Eye (tissue), 1 donor: ENCODE data around the gene MRPS9.

ENCODE experiments used
- DNase-seq: peaks from one replicate; pipeline ENCODE4 v3.0.0-alpha.2; 2015

MRPS9 gene

DNA sequence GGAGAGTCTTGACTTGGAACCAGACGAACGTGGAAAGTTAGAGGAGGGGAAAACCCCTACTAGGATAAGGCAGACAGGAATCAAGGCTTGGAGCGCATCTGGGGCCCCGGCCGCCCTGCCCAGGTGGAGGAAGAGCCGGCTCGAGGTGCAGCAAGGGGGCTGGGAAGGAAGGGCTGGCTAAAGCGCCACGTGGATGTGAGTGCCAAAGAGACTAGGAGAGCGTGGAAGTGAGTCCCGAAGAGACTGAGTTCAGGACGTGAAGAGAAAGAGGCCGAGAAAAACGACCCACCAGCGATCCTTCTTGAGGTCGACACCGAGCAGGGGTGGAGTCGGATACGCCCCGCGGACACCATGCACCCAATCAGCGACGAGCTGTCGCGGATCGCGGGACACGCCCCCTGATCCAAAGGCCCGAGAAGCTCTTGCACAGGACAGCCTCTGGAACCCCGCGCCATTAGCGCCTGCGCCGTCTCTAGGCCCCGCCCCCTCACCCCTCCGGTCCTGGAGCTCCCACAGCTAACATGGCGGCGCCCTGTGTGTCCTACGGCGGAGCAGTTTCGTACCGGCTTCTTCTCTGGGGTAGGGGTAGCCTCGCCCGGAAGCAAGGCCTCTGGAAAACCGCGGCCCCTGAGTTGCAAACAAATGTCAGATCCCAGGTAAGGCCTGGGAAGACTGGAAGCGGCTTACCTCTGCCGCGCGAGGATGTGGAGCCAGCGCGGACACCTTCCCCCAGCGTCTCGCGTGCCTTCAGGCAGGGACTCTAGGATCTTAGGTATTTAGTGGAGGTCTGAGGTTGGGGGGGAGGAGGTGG, at the start of gene MRPS9:
Gene MRPS9, plus strand, starts transcription at position 498 of the 811 bp plus-strand sequence. Its CDS starts 24 bp downstream, at position 522.
- DNase-seq: peak; percentile 99

DNA sequence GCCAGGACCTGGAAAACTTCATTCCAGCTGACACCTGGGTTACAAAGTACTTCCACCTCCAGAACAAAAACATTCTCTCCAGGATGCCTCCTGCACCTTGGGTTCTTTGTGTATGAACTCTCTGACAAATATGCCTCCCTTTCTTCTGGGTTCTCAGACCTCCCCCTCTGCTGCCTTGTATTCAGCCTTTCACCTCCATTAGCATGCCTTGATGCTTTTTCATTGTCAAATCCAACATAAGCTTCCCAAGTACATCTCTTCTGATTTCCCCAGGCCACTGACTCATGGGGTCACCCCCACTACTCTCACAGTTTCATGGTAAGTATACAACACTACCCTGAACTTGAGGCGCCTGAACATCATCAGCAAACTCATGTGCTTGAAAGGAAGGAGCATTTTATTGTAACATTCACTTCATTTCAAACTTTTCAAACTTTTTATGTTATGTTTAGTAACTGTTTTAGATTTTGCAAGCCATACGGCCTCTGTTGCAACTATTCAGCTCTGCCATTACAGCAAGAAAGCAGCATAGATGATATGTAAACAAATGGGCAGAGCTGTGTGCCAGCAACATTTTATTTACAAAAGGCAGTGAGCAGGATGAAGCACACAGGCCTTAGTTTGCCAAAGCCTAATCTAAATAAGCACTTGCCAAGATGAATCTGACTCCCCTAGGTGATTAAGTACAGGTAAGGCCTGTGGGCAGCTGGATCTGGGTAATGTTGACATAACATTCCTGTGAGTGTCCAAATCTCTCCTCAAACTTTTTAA, 32.5 kb upstream of the MRPS9 start:
- DNase-seq: no peak

DNA sequence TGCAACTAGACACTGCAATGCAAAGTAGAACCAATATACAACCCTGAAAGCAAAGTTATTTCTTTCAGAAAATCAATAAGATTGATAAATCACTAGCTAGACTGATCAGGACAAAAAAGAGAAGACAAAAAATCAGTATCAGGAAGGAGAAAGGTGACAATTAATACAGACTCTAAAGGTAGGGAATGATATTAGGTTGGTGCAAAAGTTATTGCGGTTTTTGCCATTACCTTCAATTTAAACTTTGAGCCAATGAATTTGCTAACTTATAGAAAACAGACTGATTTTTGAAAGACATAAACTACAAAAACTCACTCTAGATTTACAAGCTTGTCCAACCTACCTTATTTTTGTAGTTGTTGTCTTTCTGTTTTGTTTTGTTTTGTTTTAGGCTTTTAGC, 30.5 kb upstream of the MRPS9 start:
- DNase-seq: no peak

DNA sequence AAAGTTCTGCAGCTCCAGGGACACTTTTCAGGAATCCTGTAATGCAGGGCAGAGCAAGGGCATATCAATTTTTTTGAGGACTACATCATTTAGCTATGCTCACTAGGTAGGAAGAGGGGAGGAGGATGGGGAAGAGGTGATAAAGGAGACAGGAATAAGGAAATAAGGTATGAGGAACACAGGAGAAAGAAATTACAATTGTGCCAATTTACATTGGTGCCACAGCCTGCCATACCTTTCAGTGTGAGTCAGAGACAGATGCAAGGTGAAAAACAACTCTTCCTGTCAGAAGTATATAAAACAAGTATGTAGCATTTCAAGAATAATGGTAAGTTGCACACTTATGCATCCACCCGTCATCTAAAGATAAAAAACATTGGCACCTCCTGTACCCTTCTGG, 5.4 kb upstream of the MRPS9 start:
- DNase-seq: no peak

DNA sequence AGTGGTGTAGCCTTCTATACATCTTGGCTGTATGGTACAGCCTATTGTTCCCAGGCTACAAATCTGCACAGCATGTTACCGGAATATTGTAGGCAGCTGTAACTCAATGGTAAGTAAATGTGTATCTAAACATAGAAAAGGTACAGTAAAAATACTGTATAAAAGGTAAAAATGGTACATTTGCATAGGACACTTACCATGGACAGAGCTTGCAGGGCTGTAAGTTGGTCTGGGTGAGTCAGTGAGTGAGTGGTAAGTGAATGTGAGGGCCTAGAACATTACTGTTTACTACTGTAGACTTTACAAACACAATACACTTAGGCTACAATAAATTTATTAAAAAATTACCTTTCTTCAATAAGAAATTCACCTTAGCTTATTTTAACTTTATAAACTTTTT, 3.7 kb upstream of the MRPS9 start:
- no peak for DNase-seq

DNA sequence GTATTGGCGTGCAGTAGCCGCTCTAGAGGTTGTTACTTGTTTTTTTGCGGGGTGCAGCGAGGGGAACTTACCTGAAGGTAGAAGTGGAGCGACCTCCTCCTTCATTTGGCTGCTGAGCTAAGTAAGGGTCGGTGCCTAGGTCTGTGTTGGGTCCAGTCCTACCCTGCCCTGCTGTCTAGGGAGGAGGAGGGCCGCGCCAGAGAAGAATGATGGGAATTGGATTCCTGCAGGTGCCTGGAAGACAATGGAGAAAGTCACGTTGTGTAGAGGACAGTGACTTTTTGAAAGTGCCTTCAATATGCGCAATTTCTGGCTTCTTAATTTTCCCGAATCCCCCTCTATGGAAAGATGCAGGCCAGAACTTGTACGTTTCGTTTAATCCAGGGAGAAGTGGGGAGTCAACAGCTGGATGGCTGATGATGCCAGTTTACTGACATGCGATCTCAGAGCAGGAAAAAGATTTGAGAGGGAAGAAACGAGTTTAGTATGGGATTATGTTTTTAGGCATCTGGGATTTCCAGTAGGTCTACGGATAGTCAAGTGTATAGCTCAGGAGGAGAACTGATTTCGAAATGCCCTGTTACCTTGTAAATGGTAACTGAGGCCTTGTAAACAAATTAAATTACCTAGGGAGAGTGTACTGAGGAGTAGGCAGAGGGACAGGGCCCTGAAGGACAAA, 653 bp downstream of the MRPS9 start:
- DNase-seq: no peak

GRCh38 chr2:105039559-105039958, 1.7 kb downstream of the MRPS9 start:
- no peak for DNase-seq

- no peak for DNase-seq
Observed at GRCh38 chr2:105042189-105042588, 4.3 kb downstream of the MRPS9 start.

- DNase-seq: no peak
Observed at GRCh38 chr2:105052773-105053172, 14.9 kb downstream of the MRPS9 start.

GRCh38 chr2:105055613-105056012, 17.7 kb downstream of the MRPS9 start:
- DNase-seq: no peak

GRCh38 chr2:105056245-105056644, 18.4 kb downstream of the MRPS9 start:
- DNase-seq: peak; percentile 6

DNA sequence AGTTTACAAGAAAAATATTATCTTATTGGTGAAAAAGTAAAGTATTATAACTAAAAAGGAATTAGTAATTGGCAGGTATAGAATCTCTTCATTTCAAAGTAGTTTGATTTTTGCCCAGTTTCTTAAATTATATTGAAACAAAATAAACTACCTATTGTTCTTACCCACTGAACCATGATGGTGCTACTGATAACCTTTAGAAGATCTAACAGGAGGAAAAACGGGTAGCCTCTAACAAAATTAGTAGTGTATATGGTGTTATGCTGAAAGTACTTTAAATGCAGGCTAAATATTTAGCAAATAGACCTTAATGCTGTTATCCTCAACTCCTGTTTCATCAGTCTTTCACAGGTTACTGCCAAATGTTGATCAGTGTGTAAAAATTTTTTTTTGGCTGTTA, 19.1 kb downstream of the MRPS9 start:
- peak; percentile 16 for DNase-seq

GRCh38 chr2:105061560-105061959, 23.7 kb downstream of the MRPS9 start:
- no peak for DNase-seq

DNA sequence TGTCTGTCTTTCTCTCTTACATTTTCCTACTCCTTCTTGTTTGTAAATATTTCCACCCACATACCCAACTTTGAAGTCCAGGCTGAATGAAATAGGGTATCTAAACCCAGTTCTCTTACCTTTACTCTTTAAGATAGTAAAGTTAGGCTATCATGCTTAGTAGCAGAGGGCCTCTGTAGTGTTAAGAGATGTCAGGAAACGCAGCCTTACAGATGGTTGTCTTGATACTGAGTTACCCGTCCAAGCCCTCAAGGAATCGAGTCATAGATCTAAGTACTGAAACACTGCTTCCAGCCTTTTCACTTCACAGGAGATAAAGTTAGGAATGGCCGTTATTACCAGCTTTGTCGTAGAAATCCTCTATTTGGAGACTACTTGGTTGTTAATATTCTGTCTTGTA, 24.3 kb downstream of the MRPS9 start:
- DNase-seq: no peak

DNA sequence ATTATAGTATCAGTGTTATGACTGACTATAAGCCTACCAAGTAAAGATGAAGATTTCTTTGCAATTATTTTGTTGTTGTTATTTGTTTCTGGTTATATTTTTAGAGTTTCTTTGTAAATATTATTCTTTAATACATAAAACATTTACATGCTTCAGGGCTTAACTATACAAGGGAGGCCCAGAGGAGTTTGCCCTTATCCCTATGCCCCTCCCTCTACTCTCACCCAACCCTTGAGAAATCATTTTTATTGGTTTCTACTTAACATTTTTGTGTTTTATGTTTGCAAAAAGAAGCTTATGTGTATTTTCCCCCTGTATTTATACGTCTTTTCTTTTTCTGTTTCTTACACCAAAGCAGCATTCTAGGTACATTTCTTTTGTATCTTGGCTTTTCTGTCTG, 30.5 kb downstream of the MRPS9 start:
- DNase-seq: no peak

GRCh38 chr2:105068875-105069274, 31.0 kb downstream of the MRPS9 start:
- DNase-seq: no peak

DNA sequence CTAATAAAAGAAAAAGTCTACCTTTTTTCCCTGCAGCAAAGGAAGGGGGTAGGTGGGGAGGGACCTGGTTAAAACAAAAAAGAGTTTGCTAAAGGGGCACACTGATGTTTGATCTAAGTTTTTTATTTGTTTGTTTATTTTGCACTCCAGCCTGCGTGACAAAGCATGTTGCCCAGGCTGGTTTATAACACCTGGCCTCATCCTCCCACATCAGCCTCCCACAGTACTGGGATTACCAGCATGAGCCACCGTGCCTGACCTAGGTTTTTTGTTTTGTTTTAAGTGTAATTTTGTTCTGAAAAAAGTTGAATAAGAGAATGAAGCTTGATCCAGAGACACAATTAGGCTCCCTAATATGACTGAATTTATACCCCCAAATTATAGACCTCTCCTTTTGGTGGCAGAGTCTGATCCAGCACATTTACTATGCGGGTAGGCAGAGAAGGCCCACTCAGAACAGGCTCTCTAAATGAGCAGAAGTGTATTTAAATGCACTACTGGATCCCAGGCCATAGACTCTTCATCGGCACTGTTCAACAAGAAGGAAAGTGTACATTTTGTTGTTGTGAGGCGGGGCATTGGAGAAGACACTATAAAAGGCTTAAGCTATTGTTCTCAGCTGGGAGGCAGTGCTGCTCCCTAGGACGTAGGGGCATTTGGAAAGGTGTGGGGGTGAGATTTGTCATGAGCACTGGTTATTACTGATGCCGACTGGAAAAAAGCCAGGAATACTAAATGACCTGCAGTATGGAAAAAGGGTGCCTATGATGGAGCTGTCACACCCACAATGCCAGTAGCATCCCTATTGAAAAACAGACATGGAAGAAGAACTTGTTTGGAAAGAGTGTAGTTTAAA, 32.4 kb downstream of the MRPS9 start:
- no peak for DNase-seq

DNA sequence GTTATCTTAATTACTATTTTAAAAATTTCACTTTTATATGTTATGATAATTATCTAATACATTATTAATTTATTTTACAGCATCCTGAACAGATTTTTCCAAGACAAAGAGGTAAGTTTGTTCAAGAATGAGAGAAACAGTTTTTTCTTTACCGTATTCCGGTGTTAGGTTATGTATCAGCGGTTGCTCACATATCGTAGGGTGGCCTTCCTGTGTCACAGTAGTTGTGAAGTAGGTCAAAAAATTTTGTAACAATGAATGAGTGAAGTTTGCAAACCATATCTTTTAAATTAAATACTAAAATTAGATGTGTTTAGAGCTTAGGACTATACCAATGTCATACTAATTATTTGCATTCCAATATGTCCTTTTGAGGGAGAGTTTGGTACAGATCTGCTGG, 33.5 kb downstream of the MRPS9 start:
- no peak for DNase-seq

DNA sequence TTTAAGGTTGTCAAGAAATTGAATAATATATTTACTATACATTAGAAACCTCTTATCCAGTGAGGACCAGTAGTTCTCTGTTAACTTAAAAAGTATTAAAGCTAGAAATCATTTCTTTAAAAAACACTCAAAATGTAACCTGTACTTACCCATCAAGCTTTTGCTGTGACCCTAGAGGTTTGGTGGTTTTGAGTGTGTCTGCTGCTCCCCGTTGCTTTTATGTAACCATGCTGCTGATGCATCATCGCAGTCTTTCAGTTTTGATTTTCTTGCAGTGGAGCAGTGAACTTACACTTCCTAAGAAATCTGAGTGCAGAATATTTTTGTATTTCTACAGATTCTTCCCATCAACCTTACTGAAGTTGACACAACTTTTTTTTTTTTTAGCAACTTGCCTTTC, 34.2 kb downstream of the MRPS9 start:
- DNase-seq: no peak

GRCh38 chr2:105073591-105073990, 35.7 kb downstream of the MRPS9 start:
- DNase-seq: no peak

- DNase-seq: no peak
Observed at GRCh38 chr2:105076121-105076520, 38.3 kb downstream of the MRPS9 start.

DNA sequence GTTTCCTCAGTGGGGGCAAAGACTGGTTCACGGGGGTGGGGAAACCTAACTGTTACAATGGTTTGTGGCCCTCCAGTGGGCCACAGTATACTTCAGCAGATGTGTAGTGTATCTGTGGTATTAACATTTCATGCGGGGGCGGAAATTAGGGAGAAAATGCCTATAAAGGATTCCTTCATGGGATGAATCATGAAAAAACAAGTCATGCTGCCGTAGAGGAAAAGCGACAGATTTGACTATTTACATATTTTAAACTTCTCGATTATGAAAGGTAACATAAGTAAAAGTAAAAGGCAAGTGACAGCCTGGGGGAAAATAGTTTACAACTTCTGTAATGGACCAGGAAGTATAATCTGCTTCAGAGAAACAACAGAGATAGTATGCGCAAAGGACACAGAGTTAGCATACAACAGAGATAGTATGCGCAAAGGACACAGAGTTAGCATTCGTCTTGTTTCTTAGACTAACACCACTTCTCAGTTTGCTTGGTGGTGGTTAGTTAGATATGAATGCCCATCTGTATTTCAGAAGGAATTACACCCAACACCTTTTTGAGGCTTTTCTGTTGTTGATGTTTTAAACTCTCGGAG, 41.1 kb downstream of the MRPS9 start:
- no peak for DNase-seq
